WTC11 (cell line): ENCODE data around the gene CDA.

ENCODE experiments used
- ATF3 ChIP-seq: sonication (generic); formaldehyde crosslinking; conservative IDR thresholded peaks from 2 replicates; pipeline ENCODE4 v1.8.1; 2022; ENCODE audit warnings: mild to moderate bottlenecking, missing genetic modification reagents
- GABPB1 ChIP-seq: sonication (generic); formaldehyde crosslinking; IDR thresholded peaks from 2 replicates; pipeline ENCODE4 v1.8.1; 2023; ENCODE audit warnings: mild to moderate bottlenecking, missing genetic modification reagents
- MXD4 ChIP-seq: fragments of 250-450 bp; sonication (Bioruptor Pico); IDR thresholded peaks from 2 replicates; pipeline ENCODE4 v1.8.0; 2021; ENCODE audit warnings: mild to moderate bottlenecking, moderate library complexity, borderline replicate concordance
- SP1 ChIP-seq: sonication (generic); formaldehyde crosslinking; conservative IDR thresholded peaks from 2 replicates; pipeline ENCODE4 v1.8.1; 2022; ENCODE audit warnings: missing genetic modification reagents
- ZBTB21 ChIP-seq: sonication (generic); formaldehyde crosslinking; IDR thresholded peaks from 2 replicates; pipeline ENCODE4 v1.8.1; 2023; ENCODE audit warnings: mild to moderate bottlenecking, missing genetic modification reagents, borderline replicate concordance
- TF ChIP-seq, protein P1 (sequence below): fragments of 200-600 bp; IDR thresholded peaks from 2 replicates; pipeline ENCODE4 v1.8.0; 2022; ENCODE audit warnings: antibody characterized with exemption

DNA sequence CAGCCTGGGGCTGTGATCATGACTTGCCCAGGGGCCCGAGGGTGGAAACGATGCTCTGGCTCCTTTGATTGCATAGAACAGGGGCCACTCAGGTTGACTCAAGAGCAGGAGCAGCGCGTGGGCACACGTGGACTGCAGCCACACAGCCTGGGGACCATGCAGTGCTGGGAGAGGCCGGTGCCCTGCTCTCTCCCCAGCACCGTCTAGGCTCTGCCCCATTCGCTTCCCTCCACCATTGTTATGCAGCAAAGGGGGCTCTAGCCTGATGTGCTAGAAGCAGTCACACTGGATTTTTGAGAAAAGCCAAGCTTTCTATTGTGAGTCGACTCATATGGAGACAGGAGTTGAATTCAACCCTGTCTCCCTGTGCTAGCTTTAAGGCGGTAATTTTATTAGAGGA is 53.1 kb downstream of the CDA start:
- TF ChIP-seq, protein P1, sequence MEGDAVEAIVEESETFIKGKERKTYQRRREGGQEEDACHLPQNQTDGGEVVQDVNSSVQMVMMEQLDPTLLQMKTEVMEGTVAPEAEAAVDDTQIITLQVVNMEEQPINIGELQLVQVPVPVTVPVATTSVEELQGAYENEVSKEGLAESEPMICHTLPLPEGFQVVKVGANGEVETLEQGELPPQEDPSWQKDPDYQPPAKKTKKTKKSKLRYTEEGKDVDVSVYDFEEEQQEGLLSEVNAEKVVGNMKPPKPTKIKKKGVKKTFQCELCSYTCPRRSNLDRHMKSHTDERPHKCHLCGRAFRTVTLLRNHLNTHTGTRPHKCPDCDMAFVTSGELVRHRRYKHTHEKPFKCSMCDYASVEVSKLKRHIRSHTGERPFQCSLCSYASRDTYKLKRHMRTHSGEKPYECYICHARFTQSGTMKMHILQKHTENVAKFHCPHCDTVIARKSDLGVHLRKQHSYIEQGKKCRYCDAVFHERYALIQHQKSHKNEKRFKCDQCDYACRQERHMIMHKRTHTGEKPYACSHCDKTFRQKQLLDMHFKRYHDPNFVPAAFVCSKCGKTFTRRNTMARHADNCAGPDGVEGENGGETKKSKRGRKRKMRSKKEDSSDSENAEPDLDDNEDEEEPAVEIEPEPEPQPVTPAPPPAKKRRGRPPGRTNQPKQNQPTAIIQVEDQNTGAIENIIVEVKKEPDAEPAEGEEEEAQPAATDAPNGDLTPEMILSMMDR, result no peak
- TF ChIP-seq SP1 (CRISPR knock-in tag), result no peak
- no peak for TF ChIP-seq MXD4 (CRISPR knock-in tag)
- TF ChIP-seq GABPB1, result no peak
- TF ChIP-seq ATF3, result no peak
- TF ChIP-seq ZBTB21 (CRISPR knock-in tag), result no peak
